ENCODE results near the gene HYOU1.
"Not testable (repeated sequence)": the region's sequence is repeated elsewhere in the genome, so short reads cannot be mapped to it uniquely, and the experiment has no call there.

HYOU1 gene

DNA sequence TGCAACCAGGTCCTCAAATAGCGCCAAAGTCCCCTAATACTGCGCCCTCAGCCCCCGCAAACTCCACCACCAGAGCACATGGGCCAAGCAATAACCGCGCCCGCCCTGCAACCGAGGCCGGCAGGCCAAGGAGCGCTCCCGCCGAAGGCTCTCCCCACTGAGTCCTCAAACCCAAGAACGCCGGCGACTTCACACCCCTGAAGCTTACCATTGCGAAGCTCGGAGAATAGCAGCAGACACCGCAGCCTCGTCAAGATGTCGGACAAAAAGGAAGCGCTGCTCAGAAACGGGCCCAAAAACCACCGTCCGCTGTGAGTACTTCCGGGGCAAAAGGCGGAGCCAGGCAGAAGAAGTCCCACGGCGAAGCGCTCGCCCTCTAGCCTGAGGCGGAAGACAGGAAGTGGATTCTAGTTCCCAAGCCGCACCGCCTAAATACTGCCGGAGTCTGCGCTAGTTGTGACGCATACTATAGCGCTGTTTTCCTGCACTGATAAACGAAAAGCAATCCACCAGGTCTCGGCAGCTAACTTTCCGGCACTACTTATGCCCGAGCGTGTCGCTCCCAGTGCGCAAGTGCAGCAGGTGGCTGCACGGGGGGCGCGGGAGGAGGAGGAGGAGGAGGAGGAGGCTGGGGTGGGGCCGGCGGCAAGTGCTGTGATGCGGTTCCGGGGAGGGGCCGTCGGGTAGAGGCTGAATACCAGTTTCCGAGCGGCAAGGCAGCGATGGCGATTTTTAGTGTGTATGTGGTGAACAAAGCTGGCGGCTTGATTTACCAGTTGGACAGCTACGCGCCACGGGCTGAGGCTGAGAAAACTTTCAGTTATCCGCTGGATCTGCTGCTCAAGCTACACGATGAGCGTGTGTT, 38.7 kb downstream of the HYOU1 start, which contains the start of the genes RPS25 and TRAPPC4:
Gene RPS25 (minus strand): TSS at position 270 of the 865 bp plus-strand sequence. CDS start 59 bp downstream, at position 211.
Gene TRAPPC4 (plus strand): TSS at position 693 of the 865 bp plus-strand sequence. CDS start 30 bp downstream, at position 723.
- peak; percentile 88 to 89 for DNase-seq (ENCODE audit: low read depth in 2 of 2)

DNA sequence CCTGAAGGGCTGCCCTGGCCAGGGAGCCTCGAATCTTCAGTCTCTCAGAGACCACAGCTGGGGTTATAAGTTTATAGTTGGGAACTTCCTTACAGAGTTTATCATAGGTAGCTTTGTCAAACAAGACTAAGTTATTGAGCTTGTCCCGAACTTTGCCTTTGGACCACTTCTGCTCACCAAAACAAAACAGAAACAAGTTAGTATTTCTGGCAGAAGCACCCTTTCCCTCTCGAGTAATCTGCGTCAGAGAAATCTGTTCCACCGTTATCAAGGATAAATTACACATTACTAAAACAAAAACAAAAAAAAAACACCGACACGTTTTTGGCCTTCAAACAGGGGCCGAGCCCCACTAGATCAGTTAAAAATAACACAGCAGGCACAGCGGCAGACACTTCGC, 39.6 kb downstream of the HYOU1 start:
- DNase-seq (ENCODE audit: low read depth in 2 of 2), result not testable (repeated sequence)

DNA sequence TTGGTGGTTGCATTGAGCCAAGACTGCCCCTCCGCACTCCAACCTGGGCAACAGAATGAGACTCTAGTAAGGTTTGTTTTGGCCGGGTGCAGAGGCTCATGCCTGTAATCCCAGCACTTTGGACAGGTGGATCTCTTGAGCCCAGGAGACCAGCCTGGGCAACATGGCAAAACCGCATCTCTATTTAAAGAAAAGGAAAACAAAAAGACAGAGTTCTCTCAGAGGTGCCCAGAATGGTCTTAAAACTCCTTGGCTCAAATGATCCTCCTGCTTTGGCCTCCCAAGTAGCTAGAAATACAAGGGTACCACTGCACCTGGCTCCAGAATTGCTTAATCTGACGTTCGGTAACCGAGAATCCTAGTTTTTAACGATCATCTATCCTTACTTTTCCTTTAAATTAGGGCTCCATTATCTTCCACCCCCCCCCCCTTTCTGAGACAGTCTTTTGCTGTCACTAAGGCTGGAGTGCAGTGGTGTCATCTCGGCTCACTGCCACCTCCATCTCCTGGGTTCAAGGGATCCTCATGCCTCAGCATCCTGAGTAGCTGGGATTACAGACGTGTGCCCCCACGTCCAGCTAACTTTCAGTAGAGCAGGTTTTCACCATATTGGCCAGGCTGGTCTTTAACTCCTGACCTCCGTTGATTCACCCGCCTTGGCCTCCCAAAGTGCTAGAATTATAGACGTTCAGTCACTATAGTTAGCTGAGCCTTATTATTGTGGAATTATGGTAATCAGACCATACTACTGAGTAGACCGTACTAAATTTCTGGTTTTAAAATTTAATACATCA, 40.6 kb downstream of the HYOU1 start:
- DNase-seq (ENCODE audit: low read depth in 2 of 2), result no peak

DNA sequence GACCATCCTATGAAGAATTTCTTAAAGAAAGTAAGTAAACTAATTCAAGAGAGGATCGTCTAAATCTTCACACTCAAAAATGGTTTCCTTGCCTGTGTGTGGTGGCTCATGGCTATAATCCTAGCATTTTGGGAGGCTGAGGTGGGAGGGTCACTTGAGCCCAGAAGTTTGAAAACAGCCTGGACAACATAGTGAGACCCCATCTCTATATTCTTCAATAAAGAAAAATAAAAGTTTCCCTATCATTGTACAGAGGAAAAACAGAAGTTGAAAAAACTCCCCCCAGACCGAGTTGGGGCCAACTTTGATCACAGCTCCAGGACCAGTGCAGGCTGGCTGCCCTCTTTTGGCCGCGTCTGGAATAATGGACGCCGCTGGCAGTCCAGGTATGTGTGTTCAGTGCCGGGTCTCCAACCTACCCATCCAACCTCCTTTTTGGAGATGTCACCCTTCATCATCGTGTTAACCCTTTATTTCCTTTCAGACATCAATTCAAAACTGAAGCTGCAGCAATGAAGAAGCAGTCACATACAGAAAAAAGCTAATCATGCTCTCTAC, 41.9 kb downstream of the HYOU1 start:
- DNase-seq (ENCODE audit: low read depth in 2 of 2), result no peak

DNA sequence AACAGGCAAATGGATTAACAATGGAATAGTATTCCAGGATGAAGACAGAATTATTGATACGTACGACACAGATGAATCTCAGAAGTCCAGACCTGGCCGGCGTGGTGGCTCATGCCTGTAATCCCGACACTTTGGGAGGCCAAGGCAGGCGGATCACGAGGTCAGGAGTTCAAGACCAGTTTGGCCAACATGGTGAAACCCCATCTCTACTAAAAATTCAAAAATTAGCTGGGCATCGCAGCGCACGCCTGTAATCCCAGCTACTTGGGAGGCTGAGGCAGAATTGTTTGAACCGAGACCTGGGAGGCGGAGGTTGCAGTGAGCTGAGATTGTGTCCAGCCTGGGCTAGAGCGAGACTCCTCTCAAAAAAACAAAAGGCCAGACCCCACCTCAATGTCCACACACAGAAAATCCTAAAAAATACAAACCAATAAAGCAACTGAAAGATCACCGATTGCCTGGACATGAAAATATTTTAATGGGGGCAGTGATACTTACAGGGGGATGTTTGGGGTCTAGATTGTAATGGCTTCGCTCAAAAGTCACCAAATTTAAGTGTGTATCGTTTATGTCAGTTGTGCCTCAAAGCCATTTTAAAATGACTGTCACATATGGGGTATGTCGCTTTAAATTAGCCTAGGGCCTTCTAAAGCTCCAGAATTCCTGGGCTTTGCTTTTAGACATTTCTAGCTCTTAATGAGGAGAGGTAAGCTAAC, 42.6 kb downstream of the HYOU1 start:
- no peak for DNase-seq (ENCODE audit: low read depth in 2 of 2)

DNA sequence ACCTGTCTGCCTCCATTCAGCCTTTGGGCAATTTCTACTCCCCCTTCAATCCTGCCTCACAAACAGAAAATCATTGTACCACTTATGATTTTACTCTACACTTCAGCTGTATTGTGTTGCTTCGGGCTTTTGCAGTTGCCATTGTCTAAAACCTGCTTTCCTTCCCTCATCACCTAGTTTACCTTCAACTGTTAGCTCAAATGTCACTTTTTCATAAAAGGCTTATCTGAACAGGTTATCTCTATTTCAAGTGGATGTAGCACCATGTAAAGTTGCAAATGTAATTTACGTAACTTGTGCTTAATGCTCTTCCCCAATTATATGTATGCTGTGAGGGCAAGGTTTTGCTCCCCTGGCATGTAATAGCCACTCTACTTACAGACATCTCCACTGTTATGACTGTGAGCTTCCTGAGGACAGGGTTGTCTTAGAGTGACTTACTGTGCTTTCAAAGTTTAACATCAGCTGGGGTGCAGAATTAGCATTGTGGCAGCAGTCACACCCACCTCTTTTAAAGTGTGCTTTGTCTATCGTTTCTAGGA, 44.3 kb downstream of the HYOU1 start:
- DNase-seq (ENCODE audit: low read depth in 2 of 2), result no peak

DNA sequence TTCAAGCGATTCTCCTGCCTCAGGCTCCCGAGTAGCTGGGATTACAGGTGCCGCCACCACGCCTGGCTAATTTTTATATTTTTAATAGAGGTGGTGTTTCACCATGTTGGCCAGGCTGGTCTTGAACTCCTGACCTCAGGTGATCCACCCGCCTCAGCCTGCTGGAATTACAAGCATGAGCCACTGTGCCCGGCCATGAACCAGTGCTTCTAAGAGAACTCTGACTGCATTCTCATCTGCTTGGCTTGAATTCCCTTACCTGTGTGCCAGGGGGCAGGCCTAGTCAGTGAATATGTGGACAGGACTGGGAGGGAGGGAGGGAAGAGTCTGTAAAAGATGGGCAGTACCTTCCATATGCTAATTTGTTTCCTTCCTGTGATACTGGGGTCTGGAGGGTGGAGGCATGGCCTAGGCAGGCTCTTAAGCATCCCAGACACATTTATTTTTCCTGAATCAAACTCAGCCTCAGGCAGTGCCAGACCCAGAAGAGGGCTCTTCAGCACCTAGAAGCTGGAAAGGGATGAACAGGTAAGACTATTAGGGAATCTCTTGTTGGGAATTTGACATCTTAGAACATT, 45.4 kb downstream of the HYOU1 start:
- no peak for DNase-seq (ENCODE audit: low read depth in 2 of 2)

DNA sequence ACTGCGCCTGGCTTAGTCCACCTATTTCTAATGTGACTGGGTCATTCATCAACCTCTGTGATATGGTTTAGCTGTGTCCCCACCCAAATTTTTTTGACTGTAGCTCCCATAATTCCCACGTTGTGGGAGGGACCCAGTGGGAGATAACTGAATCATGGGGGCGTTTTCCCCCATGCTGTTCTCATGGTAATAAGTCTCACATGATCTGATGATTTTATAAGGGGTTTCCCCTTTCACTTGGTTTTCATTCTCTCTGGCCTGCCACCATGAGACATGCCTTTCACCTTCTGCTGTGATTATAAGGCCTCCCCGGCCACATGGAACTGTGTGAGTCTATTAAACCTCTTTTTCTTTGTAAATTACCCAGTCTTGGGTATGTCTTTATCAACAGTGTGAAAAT, 50.3 kb downstream of the HYOU1 start:
- no peak for DNase-seq (ENCODE audit: low read depth in 2 of 2)

DNA sequence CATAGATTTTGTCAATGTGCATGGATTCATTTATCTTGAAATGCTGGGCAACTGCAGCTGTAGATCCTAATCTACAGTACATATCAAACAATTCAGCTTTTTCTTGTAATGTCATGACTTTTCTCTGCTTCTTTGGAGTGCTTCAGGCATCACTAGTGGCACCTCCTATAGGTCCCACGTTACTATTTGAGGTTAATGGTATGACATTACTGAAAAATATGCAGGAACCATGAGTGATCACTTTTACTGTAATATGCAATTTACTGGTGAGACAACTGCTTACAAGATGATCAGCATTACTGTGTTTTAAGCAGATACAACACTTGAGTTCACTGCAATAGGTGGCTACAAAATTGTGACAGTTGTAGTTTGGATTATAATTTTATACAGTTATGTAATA, 56.1 kb downstream of the HYOU1 start:
- DNase-seq (ENCODE audit: low read depth in 2 of 2), result no peak

DNA sequence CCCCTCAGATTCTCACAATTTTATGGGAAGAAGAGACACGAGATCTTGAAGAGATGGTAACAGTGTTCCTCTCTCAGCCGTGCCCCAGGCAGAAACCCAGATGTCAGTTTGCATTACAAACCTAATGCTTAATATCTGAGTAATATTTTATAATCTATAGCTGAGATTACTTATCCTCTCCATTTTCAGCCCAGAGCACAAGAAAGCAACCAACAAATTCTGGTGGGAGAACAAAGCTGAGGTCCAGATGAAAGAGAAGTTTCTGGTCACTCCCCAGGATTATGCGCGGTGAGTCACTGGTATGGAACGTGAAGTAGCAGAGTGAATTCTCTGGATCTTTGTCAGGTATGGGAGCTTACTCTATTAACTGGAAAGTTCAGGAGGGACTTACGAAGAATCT, 58.2 kb downstream of the HYOU1 start:
- no peak for DNase-seq (ENCODE audit: low read depth in 2 of 2)

DNA sequence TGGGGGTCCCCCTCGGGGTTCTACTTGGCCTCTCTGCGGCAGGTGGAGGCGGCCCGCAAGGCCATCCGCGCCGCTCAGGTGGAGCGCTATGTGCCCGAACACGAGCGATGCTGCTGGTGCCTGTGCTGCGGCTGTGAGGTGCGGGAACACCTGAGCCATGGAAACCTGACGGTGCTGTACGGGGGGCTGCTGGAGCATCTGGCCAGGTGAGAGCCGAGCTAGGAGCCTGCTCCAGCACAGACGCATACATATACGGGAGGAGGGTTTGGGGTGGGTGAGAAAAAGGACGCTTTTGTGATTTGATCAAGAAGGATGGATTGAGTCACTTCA, 58.7 kb downstream of the HYOU1 start:
- no peak for DNase-seq (ENCODE audit: low read depth in 2 of 2)

DNA sequence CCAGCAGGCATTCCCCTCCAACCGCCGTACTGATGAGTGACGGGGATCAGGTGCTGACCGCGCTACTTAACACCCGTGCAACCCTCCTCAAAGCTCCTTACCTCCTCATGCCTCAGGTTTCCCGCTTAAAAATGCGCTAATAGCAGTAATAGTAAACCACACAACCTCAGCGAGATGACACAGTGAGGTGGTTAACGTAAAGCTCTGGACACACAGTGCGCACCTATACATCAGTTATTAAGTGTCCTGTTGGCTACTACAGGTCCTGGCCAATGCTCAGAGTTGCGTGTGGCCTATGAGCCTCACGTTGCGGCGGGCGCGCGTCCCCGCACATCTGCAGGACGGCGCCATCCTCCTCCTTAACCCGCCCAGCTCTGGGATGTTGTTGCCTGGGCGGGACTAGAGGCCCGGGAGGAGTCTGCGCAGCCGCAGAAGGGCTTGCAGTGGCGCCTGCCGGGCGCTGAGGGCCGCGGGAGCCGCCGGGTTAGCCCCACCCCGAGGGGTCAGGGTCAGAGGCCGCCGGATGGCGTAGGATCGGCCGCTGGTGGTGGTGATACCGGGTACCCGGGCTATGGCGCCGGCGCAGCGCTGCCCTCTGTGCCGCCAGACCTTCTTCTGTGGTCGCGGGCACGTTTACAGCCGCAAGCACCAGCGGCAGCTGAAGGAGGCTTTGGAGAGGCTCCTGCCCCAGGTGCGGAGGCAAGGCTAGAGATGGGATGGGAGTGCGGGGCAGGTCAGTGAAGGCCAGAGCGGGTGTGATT, 59.2 kb downstream of the HYOU1 start, which contains the start of gene CENATAC:
Gene CENATAC (plus strand): TSS at position 512 of the 761 bp plus-strand sequence. CDS start 60 bp downstream, at position 572.
- DNase-seq (ENCODE audit: low read depth in 2 of 2), result peak; percentile 63 to 66

DNA sequence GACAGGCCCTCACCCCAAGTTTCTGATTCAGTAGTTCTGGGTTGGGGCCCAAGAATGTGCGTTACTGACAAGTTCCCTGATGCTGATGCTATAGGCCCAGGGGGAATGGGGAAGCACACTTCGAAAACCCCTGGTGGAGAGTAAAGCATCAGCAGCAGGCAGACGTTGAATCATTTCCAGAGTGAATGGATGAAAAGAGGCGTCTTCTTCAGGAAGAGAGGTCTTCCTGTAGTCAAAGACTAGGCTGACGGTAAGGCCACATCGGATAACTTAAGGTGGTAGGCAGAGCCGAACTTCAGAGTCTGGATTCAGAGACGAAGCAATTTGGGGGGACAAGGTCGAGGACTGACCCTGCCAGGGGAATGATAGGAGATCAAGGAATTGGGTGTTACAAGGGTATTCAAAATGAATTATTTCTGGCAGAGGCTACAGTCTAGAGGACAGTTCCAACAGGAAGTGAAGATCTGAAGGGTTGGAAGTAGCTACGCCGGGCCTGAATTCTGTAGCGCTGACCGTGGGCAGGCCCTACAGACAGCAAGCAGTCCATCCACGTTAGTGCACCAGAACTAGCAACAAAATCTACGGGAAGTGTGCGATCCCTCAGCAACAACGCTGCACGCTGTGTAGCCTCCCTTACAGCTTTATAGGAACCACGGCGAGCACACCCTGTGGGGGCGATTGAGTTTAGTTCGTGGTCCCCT, 59.9 kb downstream of the HYOU1 start:
- DNase-seq (ENCODE audit: low read depth in 2 of 2), result no peak
